PC-3 (cell line): ENCODE data around the gene PRM2.

ENCODE experiments used
- EZH2 ChIP-seq: fragments of 300-600 bp; sonication (generic); IDR thresholded peaks from one replicate; pipeline ENCODE4 v1.6.1; 2017; ENCODE audit warnings: antibody characterized with exemption, mild to moderate bottlenecking, low read length; ENCODE audit not compliant: unreplicated experiment
- EZH2phosphoT487 ChIP-seq: fragments of 300-600 bp; sonication (generic); IDR thresholded peaks from 2 replicates; pipeline ENCODE4 v1.6.1; 2018; ENCODE audit warnings: mild to moderate bottlenecking, antibody characterized with exemption, low read length, borderline replicate concordance
- TF ChIP-seq, protein P1 (sequence below): fragments of 300-600 bp; sonication (generic); conservative IDR thresholded peaks from 2 replicates; pipeline ENCODE4 v1.5.1; 2017; ENCODE audit warnings: antibody characterized with exemption, low read depth, mild to moderate bottlenecking, low read length

DNA sequence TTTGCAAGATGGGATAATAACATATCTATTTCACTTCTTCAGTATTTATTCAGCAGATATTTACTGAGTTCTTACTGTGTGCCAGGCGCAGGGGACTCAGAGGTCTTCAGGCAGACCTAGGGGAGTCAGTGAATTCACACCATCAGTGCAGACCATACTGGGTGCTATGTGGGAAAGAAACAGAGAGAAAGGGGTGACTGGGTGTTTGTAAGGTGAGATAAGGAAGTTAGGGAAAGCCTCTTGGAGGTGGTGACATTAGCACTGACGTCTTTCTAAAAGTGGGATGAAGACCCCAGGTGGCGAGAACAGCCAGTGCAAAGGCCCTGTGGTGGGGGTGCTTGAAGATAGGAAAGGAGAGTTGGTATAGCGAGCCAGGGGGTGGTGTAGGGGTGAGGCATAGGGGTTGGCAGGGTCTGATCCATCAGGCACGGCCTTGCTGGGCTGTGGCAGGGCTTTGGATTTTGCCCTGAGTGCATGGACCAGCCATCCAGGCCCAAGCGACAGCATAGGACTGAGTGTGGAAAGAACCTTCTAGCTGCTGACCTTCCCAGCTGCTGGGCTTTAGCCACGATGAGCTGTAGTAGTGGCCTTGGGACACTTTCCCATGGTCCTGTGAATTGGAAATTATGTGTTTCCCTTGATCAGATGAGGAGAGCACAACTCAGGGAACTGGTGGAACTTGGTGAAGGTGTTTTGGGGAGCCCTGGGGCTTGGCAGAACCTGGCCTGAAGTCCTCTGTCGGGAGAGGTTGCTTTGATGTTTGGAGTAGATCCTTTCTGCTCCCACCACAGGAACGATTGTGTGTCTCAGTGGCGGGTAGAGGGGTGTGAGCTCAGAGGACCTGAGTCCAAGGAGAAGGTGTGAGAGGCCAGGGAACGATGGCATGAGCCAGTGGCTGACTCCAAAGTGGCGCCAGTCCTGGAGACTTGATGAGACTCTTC, 16.4 kb downstream of the PRM2 start:
- TF ChIP-seq, protein P1, sequence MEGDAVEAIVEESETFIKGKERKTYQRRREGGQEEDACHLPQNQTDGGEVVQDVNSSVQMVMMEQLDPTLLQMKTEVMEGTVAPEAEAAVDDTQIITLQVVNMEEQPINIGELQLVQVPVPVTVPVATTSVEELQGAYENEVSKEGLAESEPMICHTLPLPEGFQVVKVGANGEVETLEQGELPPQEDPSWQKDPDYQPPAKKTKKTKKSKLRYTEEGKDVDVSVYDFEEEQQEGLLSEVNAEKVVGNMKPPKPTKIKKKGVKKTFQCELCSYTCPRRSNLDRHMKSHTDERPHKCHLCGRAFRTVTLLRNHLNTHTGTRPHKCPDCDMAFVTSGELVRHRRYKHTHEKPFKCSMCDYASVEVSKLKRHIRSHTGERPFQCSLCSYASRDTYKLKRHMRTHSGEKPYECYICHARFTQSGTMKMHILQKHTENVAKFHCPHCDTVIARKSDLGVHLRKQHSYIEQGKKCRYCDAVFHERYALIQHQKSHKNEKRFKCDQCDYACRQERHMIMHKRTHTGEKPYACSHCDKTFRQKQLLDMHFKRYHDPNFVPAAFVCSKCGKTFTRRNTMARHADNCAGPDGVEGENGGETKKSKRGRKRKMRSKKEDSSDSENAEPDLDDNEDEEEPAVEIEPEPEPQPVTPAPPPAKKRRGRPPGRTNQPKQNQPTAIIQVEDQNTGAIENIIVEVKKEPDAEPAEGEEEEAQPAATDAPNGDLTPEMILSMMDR: no peak
- TF ChIP-seq EZH2 (no peak), EZH2phosphoT487 (no peak)
